ENCODE measurements around the gene CPLANE2. TPM values are rescaled to one million over a fixed set of nuclear protein-coding genes. Genes with fewer than 3 reads are reported as not detected.

CPLANE2 gene
- total RNA-seq, 1 donor from 2014 or later: 9.7 TPM

DNA sequence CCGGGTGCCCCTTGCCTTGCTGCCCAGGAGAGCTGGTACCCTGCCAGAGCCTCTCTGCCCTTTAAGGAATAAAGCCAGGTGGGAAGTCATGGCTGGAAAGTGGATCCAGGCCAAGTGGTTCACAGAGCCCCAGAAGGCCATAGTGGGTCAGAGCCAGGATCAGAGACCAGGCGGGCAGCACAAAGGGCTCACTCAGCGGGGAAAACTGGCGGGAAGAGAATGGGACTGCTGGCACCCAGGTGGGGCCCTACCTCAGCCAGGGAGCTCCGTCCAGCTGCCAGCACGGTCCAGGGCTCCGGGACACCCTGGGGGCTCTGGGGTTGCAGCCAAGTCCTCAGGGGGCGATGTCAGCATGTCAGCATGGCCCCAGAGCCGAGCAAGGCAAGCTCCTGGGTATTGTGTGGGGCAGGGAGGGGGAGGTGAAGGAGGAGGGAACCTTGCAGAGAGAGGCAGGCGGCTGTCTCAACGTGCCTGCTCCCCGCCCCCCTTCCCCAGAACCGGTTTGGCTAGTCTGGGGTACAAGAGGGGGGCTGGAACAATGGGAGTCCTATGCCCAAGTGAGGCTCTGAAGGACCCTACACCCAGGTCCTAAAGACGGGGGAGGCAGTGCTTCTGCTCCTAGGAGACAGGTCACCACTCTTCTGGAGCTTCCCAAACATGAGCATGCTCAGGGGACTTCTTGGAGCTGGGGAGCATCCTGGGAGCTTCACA lies 24.6 kb downstream of the CPLANE2 start, which contains the start of gene ARHGEF19:
Gene ARHGEF19 (minus strand): TSS at position 402 of the 711 bp plus-strand sequence. CDS start 3,598 bp downstream, outside the sequence.
- H3K9me3 ChIP-seq (replicated peaks): no peaks in the 10 kb centered on the region
- H3K4me1 ChIP-seq: peaks cover 17% of the 10 kb centered on the region
- no peaks in the 10 kb centered on the region for H3K27me3 ChIP-seq (ENCODE audit: low read depth)
- no peak within 1 kb of the TSS for H3K27ac ChIP-seq (replicated peaks)
- intact Hi-C loops (cut with micrococcal nuclease): no loop called here
- TF ChIP-seq, protein P1, sequence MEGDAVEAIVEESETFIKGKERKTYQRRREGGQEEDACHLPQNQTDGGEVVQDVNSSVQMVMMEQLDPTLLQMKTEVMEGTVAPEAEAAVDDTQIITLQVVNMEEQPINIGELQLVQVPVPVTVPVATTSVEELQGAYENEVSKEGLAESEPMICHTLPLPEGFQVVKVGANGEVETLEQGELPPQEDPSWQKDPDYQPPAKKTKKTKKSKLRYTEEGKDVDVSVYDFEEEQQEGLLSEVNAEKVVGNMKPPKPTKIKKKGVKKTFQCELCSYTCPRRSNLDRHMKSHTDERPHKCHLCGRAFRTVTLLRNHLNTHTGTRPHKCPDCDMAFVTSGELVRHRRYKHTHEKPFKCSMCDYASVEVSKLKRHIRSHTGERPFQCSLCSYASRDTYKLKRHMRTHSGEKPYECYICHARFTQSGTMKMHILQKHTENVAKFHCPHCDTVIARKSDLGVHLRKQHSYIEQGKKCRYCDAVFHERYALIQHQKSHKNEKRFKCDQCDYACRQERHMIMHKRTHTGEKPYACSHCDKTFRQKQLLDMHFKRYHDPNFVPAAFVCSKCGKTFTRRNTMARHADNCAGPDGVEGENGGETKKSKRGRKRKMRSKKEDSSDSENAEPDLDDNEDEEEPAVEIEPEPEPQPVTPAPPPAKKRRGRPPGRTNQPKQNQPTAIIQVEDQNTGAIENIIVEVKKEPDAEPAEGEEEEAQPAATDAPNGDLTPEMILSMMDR (IDR thresholded peaks at IDR 0.05; ENCODE audit: borderline replicate concordance): no peak
- H3K4me3 ChIP-seq: no peak within 1 kb of the TSS
- DNase-seq: no peak
- H3K36me3 ChIP-seq: no peaks in the 10 kb centered on the region

GRCh38 chr1:16211824-16212223 lies 25.2 kb downstream of the CPLANE2 start:
- H3K27me3 ChIP-seq (ENCODE audit: low read depth): no peaks in the 10 kb centered on the region
- TF ChIP-seq, protein P1 (IDR thresholded peaks at IDR 0.05; ENCODE audit: borderline replicate concordance): no peak
- peaks cover 20% of the 10 kb centered on the region for H3K4me1 ChIP-seq
- intact Hi-C loops (cut with micrococcal nuclease): no loop called here
- H3K27ac ChIP-seq (replicated peaks): no peak overlapping the region
- no peak overlapping the region for H3K4me3 ChIP-seq
- no peak for DNase-seq
- no peaks in the 10 kb centered on the region for H3K36me3 ChIP-seq
- no peaks in the 10 kb centered on the region for H3K9me3 ChIP-seq (replicated peaks)

DNA sequence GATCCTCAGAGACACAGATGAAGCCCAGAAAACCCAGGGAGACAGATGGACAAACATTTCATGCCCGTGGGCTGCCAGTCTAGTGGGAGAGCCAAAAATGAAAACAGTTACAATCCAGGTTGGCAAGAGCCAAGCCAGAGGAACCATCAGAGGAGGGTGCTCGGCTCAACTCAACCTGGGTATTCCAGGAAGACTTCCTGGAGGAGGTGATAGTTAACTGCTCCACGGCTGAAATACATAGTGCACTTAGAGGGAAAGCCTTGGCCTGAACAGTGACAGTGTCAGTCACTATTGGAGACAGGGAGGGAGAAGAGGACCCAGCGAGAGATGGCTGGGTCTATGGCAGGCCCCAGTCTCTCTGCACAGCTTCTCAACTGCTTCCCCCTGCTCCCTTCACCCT lies 26.4 kb downstream of the CPLANE2 start:
- TF ChIP-seq, protein P1 (IDR thresholded peaks at IDR 0.05; ENCODE audit: borderline replicate concordance): no peak
- intact Hi-C loops (cut with micrococcal nuclease): no loop called here
- no peaks in the 10 kb centered on the region for H3K27me3 ChIP-seq (ENCODE audit: low read depth)
- DNase-seq: no peak
- H3K9me3 ChIP-seq (replicated peaks): no peaks in the 10 kb centered on the region
- no peaks in the 10 kb centered on the region for H3K36me3 ChIP-seq
- no peak overlapping the region for H3K27ac ChIP-seq (replicated peaks)
- H3K4me3 ChIP-seq: no peak overlapping the region
- peaks cover 18% of the 10 kb centered on the region for H3K4me1 ChIP-seq

DNA sequence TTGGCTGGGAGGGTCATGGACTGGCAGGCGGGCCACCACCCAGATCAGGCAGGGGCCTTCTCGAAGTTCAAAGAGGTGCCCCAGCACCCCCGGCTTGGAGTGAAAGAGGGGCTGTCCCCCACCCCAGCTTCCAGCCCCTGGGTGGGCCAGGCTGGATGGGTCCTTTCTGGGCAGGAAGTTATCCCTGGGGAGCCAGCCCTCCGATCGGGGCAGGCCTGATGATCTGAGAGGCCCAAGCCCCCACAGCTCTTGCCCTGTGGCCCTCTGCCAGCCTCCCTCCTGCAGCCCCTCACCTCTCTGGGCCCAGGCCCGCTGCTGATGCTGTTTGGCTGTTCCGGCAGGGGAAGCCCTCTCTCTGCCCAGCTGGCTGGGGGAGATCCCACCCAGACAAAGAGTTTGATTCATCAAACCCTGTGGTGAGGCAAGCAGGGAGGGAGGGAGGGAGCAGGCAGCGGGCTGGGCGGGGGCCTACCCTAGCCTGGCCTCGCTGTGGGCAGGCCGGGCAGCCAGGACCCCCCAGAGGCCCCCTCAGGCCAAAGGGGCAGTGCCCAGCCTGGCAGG lies 27.1 kb downstream of the CPLANE2 start:
- Histone ChIP-seq H3K27ac (replicated peaks) (no peak overlapping the region), H3K4me1 (peaks cover 20% of the 10 kb centered on the region), H3K4me3 (no peak overlapping the region), H3K36me3 (no peaks in the 10 kb centered on the region), H3K27me3 (ENCODE audit: low read depth) (no peaks in the 10 kb centered on the region), H3K9me3 (replicated peaks) (no peaks in the 10 kb centered on the region)
- DNase-seq: no peak
- intact Hi-C loops (cut with micrococcal nuclease): no loop called here
- TF ChIP-seq, protein P1 (IDR thresholded peaks at IDR 0.05; ENCODE audit: borderline replicate concordance): no peak

DNA sequence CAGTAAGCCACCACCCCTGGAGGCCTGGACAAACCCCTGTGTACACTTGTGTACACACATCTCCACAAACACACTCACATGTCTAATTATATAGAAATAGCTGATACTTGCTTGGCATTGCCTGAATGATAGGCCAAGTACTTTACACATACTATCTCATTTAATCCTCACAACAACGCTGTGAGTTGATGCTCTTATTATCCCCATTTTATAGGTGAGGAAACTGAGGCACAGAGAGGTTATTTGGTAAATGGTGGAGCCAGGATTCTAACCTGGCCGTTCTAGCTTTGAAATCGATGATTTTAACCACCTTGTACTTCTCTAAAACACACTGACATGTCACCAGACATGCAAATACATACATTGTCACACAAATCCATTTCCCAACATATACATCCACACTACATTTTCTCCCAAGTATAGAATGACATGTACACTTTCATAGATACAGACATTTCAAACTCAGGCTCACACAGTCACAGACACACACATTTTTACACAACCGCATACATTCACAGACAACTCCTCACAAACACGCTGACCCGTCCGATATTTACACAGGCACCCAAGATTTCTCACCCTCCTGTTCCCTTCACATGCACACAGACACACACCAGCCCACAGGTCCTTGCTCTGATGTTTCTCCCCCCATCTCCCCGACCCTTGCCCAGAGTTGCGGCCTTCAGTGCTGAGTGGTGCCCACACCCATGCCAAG lies 27.7 kb downstream of the CPLANE2 start:
- Histone ChIP-seq H3K4me3 (no peak overlapping the region), H3K27ac (replicated peaks) (no peak overlapping the region), H3K36me3 (no peaks in the 10 kb centered on the region), H3K4me1 (peaks cover 20% of the 10 kb centered on the region), H3K9me3 (replicated peaks) (no peaks in the 10 kb centered on the region), H3K27me3 (ENCODE audit: low read depth) (no peaks in the 10 kb centered on the region)
- intact Hi-C loops (cut with micrococcal nuclease): no loop called here
- TF ChIP-seq, protein P1 (IDR thresholded peaks at IDR 0.05; ENCODE audit: borderline replicate concordance): no peak
- DNase-seq: no peak
